ENCODE results near the gene SLC25A44.
"Not testable (repeated sequence)": the region's sequence is repeated elsewhere in the genome, so short reads cannot be mapped to it uniquely, and the experiment has no call there.

The SLC25A44 gene

GRCh38 chr1:156212130-156212529 is 18.2 kb downstream of the SLC25A44 start:
- no peak for DNase-seq

GRCh38 chr1:156212833-156213643 is 19.1 kb downstream of the SLC25A44 start, which contains the start of gene PMF1:
Gene PMF1, plus strand, starts transcription at chr1:156213007. Its CDS starts 9 bp downstream, at chr1:156213016.
- DNase-seq, result peak; percentile 95 to 96

DNA sequence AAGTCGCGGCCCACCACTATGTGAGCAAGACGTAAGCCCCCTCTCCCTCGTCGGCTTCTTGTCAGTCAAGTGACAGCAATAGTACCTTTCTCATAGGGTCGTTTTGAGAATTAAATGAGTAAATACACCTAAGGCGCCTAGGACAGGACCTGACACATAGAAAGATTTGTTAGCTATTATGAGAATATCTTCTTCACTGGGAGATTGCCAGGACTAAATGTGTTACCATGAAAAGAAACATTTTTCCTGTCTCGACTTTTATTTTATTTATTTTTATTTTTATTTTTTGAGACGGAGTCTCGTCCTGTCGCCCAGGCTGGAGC is 19.7 kb downstream of the SLC25A44 start:
- no peak for DNase-seq

DNA sequence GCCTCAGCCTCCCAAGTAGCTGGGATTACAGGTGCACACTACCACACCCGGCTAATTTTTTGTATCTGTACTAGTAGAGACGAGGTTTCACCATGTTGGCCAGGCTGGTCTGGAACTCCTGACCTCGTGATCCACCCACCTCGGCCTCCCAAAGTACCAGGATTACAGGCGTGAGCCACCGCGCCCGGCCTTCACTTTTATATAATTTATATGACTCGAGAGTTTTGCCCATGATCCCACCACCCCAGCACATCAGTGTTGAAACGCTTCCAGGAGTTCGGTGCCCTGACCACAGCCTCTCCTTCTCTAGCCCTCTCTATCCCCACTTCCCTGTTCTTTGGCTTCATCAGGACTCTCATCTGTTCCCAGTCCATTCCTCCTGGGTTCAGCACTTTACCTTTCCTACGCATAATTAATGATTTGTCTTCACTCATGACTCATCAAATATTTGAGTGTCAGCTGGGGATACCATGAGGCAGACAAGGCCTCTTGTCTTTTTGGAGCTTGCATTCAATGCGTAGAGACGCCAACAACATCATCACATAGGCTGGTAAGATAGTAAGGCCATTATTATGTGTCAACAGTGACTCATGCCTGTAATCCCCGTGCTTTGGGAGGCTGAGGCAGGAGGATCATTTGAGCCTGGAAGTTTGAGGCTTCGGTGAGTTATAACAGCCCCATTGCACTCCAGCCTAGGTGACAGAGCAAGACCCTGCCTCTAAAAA is 20.3 kb downstream of the SLC25A44 start:
- DNase-seq, result peak in 1 of 2 donors; percentile 26

GRCh38 chr1:156216361-156217086 is 22.6 kb downstream of the SLC25A44 start:
- DNase-seq, result not testable (repeated sequence)

DNA sequence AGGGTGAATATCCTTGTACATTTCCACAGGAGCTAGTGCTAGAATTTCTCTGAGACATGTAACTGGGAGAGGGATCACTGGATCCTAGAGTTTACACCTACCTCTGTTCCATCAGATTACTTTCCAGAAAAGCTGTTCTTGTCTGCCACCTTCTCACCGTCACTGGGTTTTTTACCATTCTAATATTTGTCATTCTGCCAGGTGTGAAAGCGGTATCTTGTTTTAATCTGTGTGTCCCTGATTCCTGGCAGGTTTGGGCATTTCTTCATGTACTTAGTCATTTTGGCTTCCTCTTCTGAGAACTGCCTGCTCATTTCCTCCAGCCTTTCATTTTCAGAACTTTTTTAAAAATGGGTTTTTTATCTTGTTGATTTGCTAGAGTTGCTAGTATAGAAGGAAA is 24.0 kb downstream of the SLC25A44 start:
- DNase-seq, result peak; percentile 50 to 80

GRCh38 chr1:156220226-156220625 is 26.3 kb downstream of the SLC25A44 start:
- no peak for DNase-seq

GRCh38 chr1:156221986-156222692 is 28.2 kb downstream of the SLC25A44 start:
- no peak for DNase-seq

GRCh38 chr1:156225677-156226014 is 31.7 kb downstream of the SLC25A44 start:
- no peak for DNase-seq

DNA sequence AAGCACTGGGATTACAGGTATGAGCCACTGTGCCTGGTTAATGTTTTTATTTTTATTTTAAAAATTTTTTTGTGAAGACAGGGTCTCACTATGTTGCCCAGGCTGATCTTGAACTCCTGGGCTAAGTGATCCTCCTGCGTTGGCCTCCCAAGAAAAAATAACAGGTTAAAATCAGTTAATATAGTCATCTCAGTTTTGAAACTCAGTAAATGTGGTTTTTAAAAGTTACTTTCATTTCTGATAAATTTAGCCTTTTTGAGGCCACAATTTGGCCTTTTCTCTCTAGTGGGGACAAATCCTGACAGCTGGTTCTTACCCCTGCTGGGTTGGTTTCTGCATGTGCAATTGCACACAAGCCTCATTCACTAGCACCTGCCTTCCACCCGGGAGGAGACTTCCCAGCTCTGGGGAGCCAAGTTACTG is 32.2 kb downstream of the SLC25A44 start:
- DNase-seq, result no peak

DNA sequence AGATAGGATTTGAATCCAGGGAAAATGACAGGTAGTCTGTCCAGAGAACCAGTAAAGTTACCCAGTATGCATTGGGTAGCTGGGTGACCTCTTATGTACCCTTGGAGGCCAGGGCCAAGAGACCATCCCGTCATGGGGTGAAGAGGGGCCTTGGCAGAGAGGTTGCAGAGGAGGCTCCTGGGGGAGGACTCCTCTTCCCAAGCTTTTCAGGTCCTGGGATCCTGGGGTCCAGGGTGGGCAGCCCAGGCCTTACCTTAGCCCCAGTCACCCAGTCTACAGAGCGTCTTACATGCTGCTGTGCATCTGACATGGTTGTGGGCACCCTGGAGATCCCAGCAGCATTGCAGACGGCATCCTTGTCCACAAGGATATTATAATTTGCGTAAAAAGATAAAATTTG is 32.9 kb downstream of the SLC25A44 start:
- no peak for DNase-seq

- DNase-seq, result no peak
Observed at GRCh38 chr1:156228501-156228900, 34.6 kb downstream of the SLC25A44 start.

- no peak for DNase-seq
Observed at GRCh38 chr1:156229809-156230472, 36.0 kb downstream of the SLC25A44 start.

DNA sequence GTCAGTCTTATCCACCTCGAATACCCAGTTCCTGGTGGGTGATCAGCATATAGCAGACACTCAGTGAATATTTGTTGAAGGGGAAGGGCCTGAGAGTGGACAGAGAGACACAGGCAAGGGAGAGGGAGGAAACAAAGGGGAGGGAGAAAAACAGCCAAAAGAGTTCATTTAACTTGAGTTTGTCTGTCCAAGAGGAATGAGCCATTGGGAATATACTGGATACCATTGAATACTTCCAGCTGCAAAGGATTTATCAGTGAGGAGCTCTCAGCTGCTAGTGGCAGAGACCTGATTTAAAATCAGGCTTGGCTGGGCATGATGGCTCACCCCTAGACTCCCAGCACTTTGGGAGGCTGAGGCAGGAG is 36.6 kb downstream of the SLC25A44 start:
- DNase-seq, result no peak

DNA sequence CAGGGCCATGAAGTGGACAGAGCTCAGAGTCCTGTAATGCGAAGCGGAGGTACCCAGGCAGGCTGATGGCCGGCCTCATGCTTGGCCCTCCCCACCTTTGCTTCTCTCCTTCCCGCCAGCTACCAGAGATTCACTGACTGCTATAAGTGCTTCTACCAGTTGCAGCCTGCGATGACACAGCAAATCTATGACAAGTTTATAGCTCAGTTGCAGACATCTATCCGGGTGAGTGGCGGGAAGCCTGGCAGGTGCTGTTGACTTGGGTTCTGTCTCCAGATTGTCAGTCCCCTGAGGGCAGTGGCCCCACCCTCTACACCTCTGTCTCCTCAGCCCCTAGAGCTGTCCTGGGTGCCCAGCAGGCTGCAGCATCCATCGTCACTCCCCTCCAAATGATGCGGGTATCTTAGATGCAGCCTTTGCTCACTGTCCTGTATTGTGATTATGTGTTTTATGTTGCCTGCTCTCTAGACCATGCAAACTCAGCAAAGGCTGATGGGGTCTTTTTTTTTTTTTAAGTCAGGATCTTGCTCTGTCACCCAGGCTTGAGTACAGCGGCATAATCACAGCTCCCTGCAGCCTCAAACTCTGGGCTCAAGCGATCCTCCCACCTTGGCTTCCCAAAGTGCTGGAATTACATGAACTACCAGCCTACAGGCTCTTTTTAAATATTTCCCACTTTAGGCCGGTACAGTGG is 38.4 kb downstream of the SLC25A44 start:
- DNase-seq, result no peak

DNA sequence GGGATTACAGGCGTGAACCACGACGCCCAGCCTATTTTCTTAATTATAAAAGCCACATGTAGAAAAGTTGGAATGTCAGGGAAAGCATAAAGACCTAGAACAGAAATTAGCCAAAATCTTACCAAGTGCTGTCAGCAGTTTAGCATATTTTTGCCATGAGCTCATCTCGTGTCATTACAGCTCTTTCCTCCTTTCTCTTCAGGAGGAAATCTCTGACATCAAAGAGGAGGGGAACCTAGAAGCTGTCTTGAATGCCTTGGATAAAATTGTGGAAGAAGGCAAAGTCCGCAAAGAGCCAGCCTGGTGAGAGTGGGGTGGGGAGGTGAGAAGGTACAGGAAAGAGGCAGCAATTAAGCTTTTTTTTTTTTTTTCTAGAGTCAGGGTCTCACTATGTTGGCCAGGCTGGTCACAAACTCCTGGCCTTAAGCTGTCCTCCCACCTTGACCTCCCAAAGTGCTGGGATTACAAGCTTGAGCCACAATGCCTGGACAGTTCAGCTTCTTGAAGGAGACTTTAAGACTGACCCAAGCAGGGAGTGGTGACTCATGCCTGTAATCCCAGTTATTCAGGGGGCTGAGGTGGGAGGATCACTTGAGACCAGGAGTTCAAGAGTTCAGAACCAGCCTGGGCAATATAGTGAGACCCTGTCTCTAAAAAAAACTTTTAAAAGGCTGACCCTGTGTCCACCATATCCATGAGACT is 39.7 kb downstream of the SLC25A44 start:
- no peak for DNase-seq

- DNase-seq, result no peak
Observed at GRCh38 chr1:156236164-156236563, 42.3 kb downstream of the SLC25A44 start.

GRCh38 chr1:156238248-156238647 is 44.3 kb downstream of the SLC25A44 start:
- DNase-seq, result no peak

- no peak for DNase-seq
Observed at GRCh38 chr1:156241311-156241811, 47.5 kb downstream of the SLC25A44 start.

DNA sequence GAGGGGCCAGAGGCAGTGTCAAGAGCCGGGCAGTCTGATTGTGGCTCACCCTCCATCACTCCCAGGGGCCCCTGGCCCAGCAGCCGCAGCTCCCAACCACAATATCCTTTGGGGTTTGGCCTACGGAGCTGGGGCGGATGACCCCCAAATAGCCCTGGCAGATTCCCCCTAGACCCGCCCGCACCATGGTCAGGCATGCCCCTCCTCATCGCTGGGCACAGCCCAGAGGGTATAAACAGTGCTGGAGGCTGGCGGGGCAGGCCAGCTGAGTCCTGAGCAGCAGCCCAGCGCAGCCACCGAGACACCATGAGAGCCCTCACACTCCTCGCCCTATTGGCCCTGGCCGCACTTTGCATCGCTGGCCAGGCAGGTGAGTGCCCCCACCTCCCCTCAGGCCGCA is 48.0 kb downstream of the SLC25A44 start, which contains the start of gene BGLAP:
Gene BGLAP, plus strand, starts transcription at position 259 of the 400 bp plus-strand sequence. Its CDS starts 48 bp downstream, at position 307.
- no peak for DNase-seq

DNA sequence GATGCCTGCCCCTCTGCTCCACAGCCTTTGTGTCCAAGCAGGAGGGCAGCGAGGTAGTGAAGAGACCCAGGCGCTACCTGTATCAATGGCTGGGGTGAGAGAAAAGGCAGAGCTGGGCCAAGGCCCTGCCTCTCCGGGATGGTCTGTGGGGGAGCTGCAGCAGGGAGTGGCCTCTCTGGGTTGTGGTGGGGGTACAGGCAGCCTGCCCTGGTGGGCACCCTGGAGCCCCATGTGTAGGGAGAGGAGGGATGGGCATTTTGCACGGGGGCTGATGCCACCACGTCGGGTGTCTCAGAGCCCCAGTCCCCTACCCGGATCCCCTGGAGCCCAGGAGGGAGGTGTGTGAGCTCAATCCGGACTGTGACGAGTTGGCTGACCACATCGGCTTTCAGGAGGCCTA is 48.8 kb downstream of the SLC25A44 start:
- DNase-seq, result no peak
